Middle frontal gyrus (tissue), 1 donor: ENCODE data around the gene GNE.
A peak's percentile ranks its signal among the peaks of the same experiment; 100 is the strongest.
"Not testable (repeated sequence)": the region's sequence is repeated elsewhere in the genome, so short reads cannot be mapped to it uniquely, and the experiment has no call there.

ENCODE experiments used
- DNase-seq: peaks from one replicate; pipeline ENCODE4 v3.0.0-alpha.2; 2015; ENCODE audit warnings: low spot score; ENCODE audit errors: extremely low spot score

The GNE gene

GRCh38 chr9:36210722-36211121 lies 47.5 kb downstream of the GNE start:
- no peak for DNase-seq

GRCh38 chr9:36208521-36209253 lies 49.6 kb downstream of the GNE start:
- no peak for DNase-seq

GRCh38 chr9:36207546-36208012 lies 50.7 kb downstream of the GNE start:
- no peak for DNase-seq

- no peak for DNase-seq
Observed at GRCh38 chr9:36207016-36207415, 51.2 kb downstream of the GNE start.

GRCh38 chr9:36204906-36205547 lies 53.2 kb downstream of the GNE start:
- no peak for DNase-seq

- no peak for DNase-seq
Observed at GRCh38 chr9:36194326-36195000, 63.8 kb downstream of the GNE start.

GRCh38 chr9:36193023-36193422 lies 65.2 kb downstream of the GNE start:
- DNase-seq, result no peak

GRCh38 chr9:36192196-36192595 lies 66.1 kb downstream of the GNE start:
- DNase-seq, result no peak

- no peak for DNase-seq
Observed at GRCh38 chr9:36191686-36192085, 66.6 kb downstream of the GNE start.

- no peak for DNase-seq
Observed at GRCh38 chr9:36191290-36191645, 67.0 kb downstream of the GNE start.

GRCh38 chr9:36190388-36191289 lies 67.6 kb downstream of the GNE start, which contains the start of gene CLTA:
Gene CLTA, plus strand, starts transcription at chr9:36190921. Its CDS starts 136 bp downstream, at chr9:36191057.
- peak; percentile 98 for DNase-seq

- no peak for DNase-seq
Observed at GRCh38 chr9:36189976-36190375, 68.3 kb downstream of the GNE start.

GRCh38 chr9:36188212-36188611 lies 70.0 kb downstream of the GNE start:
- no peak for DNase-seq

- no peak for DNase-seq
Observed at GRCh38 chr9:36187414-36187813, 70.8 kb downstream of the GNE start.

- not testable (repeated sequence) for DNase-seq
Observed at GRCh38 chr9:36180243-36180642, 78.0 kb downstream of the GNE start.

GRCh38 chr9:36177571-36177970 lies 80.7 kb downstream of the GNE start:
- no peak for DNase-seq

GRCh38 chr9:36176496-36176895 lies 81.8 kb downstream of the GNE start:
- not testable (repeated sequence) for DNase-seq

GRCh38 chr9:36175209-36175608 lies 83.0 kb downstream of the GNE start:
- not testable (repeated sequence) for DNase-seq

GRCh38 chr9:36174731-36175130 lies 83.5 kb downstream of the GNE start:
- no peak for DNase-seq

GRCh38 chr9:36174271-36174670 lies 84.0 kb downstream of the GNE start:
- DNase-seq, result no peak

- no peak for DNase-seq
Observed at GRCh38 chr9:36173861-36174260, 84.4 kb downstream of the GNE start.
